ENCODE results near the gene CHAT.

Gene CHAT

DNA sequence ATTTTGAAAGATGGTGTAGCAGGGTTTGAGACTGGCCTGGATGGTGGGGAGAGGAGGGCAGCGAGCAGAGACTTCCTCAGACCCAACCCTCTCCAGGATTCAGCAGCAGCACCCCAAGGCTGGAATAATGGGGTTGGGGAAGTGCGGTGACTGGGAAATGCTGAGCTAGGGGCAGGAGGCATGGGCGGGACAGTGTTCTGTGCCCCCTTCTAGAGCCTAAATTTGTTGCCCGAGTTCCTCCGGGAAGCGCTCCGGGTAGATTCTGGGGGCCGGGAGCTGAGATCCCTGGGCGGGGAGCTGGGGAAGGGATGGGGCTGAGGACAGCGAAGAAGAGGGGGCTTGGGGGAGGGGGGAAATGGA, at the start of gene CHAT:
Gene CHAT, plus strand, starts transcription at position 156 of the 360 bp plus-strand sequence. Its CDS starts 153 bp downstream, at position 309.
- no peak for DNase-seq

DNA sequence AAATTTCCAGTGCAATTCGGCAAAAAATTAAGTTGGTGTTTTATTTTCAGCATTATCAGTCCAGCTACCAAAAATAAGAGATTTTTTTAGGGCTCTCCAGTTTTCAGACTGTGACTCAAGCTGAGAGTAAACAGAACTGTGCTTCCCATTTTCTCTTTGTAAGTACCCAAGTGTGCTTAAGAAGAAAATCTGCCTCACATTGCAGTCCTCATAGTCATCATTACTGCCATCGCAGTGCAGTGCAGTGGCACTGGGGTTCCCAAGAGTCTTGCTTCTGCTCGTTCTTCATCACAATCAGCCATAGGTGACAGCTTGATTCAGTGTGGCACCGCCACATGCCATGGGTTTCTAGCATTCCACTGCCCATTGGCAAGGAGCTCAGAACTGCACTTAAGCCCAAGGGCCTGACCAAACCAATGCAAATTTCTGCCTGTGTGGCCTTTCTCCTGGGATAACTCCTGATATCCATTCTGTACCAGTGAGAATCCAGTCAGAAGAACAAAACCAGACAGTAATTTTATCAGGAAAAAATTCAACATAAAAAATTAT, 49.3 kb upstream of the CHAT start:
- no peak for DNase-seq

DNA sequence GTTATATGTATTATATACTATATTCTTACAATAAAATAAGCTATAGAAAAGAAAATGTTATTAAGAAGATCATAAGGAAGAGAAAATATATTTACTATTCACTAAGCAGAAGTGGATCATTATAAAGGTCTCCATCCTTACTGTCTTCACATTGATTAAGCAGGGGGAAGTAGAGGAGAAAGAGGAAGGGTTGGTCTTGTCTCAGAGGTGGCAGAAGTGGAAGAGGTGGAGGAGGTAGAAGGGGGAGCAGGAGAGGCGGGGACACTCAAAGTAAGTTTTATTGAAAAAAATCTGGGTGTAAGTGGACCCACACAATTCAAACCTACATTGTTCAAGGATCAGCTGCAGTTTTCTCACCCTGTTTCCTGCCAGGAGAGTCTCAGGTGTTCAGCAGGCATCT, 46.0 kb upstream of the CHAT start:
- DNase-seq = no peak

DNA sequence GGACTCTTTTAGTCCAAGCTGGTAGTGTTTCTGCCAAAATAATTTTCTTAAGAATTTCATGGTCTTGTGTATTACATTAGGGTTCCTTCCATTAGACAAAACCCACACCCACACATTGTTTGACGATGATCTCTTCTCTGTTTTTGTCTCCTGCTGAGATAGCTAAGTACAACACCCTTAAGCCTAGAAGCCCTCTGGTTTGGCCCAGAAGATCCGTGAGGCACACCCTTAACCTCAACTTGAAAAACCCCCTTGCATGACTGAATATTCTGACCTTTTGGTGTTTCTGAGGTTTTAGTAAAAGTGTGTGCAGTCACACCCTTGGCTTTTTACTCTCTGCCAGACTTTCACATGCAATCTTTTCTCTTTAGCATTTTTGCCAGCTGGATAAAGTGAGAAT, 45.6 kb upstream of the CHAT start:
- DNase-seq = no peak

DNA sequence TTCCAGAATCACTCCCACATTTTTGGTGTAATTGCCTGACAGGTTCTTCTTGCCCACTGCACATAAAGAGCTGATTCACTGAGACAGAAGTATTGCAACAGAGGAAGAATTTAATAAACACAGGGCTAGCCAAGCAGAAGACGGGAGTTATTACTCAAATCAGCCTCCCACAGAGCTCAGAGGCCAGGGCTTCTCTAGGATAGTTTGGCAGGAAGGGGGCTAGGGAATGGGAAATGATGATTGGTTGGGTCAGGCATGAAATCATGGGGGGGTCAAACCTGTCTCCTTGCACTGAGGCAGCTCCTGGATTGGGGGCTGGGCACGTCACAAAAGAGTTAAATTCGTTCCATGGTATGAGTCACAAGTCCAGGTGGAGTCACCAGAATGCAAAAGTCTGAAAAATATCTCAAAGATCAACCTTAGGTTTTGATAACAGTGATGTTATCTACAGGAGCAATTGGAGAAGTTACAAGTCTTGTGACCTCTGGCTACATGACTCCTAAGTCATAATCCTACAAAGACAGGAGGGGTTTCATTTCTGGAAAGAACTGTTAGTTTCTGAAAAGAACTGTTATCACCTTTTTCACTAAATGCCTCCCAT, 44.7 kb upstream of the CHAT start:
- no peak for DNase-seq

DNA sequence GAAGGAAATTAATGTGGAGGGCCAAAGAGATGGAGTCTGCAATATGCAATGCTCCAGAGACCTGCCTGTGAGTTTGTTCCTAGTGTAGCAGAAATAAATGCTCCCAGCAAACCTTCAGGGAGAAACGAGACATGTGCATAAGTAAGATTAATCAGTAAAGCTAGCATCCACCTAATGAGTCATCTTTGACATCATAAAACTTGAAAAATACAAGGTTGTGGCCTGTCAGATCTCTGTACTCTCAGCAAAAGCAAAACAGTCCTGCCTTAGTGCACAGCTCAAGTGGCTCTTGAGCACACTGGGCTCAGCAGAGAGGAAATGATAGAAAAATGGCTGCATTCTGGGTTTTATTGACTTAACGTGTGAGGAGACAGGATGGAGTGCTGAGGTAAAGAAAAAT, 42.4 kb upstream of the CHAT start:
- DNase-seq = no peak

DNA sequence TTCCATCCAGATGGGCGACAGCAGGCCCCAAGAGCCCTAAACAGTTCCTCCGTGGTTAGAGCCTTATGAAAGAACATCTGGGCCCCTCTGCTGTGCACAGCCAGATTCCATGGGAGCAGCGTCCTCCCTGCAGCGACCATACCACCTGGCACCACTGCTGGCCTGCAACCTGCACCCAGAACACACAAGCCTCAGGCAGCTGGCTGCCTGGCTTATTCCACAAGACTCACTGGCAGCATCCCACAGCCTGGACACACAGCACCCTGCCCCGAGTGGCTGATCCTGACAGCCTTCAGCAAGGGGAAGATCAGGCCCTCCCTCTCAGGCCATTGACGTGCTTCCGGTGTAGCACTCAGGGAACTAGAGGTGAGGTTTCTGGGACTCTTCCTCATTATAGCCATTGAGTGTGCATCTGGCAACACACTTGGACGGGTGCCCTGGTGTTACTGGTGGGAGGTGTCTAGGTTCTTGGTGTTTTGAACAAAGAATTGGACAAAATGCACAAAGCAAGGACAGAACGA, 41.2 kb upstream of the CHAT start:
- no peak for DNase-seq

DNA sequence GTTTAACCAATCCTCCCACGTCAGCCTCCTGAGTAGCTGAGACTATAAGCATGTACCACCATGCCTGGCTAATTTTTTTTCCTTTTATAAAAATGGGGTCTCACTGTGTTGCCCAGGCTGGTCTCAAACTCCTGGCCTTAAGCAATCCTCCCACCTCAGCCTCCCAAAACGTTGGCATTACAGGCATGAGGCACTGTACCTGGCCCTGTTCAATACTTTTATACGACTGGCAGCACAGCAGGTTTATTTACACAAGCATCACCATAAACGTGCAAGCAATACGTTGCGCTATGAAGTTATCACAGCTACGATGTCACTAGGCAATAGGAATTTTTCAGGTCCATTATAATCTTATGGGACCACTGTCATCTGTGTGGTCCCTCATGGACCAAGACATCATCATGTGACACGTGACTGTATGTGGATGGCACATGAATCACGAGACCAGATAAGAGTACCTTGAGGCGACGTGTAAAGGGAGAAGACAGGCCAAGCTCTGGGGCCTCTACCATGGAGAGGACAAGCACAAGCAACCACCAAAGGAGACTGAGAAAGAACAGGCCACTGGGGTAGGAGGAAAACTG, 38.3 kb upstream of the CHAT start:
- no peak for DNase-seq

DNA sequence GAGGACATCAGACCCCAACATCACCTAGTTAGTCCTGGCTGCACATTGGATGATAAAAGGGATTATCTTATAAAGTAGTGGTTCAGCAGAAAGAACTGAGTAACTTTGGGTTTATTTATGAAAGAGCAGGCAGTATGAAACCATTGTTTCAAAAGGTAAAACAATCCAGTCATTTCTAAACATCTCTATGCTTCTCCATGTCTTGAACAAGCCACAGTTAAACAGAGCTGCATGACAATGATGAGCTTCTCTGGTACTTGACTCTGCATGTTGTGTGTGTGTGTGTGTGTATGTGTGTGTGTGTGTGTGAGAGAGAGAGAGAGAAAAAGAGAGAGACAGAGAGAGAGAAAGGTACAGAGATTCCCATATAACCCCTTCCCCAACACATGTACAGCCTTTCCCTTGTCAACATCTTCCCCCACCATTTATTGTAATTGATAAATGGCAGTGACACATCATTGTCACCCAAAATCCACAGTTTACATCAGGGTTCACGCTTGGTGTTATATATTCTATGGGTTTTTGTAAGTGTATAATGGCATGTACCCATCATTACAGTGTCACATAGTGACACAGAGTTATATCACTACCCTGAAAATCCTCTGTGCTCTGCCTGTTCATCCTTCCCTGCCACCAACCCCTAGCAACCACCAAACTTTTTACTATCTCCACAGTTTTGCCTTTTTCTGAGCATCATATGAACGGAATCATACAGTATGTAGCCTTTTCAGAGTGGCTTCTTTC, 36.5 kb upstream of the CHAT start:
- DNase-seq = no peak

DNA sequence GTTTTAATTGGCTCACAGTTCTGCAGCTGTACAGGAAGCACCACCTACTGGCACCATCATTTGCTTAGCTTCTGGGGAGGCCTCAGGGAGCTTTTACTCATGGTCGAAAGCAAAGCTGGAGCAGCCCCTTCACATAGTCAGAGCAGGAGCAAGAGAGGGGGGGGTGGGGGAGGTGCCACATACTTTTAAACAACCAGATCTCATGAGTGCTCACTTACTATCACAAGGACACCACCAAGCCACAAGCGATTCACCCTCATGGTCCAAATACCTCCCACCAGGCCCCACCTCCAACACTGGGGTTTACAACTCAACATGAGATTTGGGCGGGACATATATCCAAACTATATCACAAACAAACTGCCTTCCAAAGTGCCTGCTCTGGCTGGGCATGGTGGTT, 35.4 kb upstream of the CHAT start:
- DNase-seq = no peak

DNA sequence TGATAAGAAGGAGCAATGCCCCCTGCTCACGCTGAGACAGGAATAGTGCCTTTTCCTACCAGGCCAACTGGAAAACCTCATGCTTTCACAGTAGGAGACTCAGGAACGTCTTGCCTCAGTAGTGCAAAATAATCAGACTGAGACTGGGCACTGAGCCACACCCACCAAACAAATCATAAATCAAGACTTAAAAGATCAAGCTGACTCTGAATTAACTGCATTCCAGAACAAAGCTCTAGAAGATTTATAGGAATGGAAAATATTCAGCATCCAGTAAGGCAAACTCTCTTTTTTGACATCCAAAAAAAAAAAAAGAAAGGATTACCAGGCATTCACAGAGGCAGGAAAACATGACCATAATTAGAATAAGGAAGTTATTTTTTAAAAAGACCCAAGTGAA, 34.2 kb upstream of the CHAT start:
- no peak for DNase-seq

DNA sequence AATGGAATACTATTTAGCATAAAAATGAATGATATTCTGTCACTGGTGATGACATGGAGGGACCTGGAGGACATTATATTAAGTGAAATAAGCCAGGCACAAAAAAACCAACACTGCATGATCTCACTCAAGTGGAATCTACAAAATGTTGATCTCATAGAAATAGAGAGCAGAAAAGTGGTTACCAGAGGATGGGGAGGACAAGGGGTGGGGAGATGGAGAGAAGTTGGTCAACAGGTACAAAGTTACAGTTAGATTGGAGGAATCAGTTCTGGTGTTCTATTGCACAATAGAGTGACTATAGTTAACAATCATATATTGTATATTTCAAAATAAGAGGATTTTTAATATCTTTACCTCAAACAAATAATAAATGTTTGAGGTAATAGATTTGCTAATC, 28.4 kb upstream of the CHAT start:
- DNase-seq = no peak

DNA sequence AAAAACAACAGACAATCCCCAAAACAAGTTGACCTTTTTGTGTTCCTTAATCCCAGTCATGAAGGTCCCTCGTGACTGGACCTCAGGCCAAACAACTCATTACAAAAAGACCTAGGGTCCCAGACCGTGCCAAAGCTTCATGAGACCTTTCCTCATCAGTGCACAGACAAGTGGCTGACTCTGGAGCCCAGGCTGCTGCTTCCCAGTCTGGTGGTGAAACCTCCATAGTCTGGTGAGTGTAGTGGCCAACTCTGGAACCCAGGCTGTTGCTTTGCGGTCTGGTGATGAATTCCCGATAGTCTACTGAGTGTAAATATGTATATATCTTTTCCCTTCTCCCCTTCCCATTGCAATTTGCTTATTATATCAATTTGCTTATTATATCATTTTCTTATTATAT, 25.9 kb upstream of the CHAT start:
- DNase-seq = no peak

DNA sequence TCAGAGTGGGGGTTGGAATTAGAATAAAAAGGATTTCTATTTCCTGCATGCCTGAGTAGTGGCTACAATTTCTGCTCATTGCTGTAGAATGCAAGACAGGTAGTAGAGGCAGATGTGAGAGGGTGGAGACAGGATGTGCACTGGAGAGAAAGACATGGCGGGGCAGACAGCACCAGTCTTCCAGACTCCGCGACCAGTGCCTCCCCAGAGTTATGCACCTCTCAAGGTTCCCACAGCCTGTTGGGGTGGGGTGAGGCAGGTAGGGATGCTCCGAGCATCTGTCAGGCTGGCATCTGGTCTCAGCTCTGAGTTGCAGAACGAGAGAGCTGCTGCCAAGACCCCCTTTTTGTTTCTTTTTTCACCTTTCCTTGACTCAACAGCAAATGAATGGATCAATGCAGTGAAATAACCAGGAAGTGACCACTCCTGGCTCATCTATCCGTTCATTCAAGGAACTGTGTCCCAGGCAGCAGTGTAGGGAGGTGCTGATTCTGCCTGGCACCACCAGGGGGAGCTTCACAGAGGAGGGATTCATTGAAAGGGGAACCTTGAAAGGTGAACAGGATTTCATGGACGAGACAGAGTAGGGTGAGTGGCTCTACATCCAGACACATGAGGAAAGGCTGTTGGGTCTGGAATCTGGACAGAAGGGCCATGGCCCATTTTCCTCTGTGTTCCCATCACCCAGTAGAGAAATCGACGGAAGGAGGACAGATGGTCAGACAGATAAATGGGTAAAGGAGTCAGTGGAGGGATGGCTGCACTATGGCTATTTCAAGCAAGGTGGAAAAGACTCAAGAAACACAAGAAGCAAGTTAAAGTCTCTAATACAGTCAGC, 20.9 kb upstream of the CHAT start:
- DNase-seq = peak; percentile 67 to 75

DNA sequence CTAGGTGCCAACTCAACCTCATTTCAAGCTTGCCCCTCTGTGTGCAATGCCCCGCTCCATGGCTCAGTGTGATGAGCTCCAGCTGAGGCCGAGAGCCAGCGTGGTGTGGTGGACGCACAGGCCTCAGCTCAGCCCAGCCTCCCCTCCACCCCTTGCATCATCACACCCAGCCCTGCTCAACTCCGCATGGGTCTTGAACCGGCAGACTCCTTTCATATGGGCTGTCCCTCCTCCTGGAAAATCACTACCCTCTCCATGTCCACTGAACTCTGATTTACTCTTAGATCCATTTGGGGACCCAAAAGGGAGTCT, 20.3 kb upstream of the CHAT start:
- DNase-seq = no peak

DNA sequence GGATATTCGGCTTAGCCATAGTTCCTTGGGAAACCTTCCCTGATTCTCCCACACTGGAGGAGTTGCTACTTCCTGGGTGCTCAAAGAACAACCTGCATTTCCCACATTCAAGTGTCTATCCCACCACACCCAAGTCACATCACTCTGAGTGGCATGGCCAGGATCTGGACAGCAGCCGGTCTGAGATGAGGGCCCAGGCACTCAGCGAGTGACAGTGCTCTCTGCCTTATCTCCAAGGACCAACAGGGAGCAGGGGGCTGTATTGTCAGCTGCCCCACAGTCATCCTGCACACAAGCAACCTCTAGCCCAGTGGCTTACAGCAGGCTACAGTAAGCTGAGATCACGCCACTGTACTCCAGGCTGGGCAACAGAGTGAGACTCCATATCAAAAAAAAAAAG, 19.8 kb upstream of the CHAT start:
- no peak for DNase-seq

DNA sequence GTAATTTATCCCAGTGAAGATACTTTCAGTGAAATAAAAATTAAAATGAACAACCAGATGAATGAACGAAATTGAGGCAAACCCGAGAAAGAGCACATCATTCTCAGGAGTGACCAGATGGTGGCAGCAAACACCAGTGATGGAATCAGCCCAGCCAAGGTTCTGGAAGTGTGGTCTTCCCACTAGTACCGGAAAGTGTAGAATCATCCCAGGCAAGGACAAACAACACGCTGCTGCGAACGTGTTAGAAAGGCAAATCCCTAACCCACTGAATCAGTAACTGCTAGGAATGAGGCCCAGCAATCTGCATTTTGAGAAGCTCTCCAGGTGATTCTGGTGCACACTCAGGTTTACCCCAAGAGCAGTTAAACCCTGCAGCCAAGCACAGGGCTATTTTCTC, 19.2 kb upstream of the CHAT start:
- DNase-seq = peak in 1 of 2 experiments; percentile 53

DNA sequence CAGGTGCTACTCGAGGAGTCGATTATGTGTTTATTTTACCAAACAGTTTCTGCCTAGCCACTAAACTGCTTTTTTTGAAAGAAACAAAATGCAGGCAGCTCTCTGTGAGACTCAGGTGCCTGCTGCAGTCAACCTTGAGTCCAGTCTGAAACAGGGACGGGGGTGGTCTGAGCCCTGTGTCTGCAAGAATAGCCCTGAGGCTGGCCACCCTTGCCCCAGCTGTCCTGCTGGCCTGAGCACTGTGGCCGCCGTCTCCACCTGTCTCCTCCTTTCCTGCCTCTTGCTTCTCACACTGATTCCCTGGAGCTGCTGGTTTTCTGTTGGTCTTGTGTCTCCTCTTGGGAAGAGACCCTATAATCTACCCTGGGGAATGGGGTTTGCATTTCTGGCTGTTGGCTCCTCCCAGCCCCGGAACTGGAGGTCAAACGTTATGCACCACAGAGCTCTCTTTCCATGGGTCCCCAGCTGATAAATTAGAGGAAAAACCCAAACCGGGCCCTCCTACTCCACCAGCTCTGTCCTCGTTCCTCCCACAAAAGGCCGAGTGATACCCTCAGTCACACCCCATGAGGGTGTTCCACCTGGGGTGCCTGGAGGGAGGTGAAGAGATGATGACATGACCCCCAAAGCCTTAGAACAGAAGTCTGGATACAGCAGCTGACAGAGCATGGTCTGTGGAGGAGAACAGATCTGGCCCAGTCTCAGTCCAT, 18.7 kb upstream of the CHAT start:
- no peak for DNase-seq

DNA sequence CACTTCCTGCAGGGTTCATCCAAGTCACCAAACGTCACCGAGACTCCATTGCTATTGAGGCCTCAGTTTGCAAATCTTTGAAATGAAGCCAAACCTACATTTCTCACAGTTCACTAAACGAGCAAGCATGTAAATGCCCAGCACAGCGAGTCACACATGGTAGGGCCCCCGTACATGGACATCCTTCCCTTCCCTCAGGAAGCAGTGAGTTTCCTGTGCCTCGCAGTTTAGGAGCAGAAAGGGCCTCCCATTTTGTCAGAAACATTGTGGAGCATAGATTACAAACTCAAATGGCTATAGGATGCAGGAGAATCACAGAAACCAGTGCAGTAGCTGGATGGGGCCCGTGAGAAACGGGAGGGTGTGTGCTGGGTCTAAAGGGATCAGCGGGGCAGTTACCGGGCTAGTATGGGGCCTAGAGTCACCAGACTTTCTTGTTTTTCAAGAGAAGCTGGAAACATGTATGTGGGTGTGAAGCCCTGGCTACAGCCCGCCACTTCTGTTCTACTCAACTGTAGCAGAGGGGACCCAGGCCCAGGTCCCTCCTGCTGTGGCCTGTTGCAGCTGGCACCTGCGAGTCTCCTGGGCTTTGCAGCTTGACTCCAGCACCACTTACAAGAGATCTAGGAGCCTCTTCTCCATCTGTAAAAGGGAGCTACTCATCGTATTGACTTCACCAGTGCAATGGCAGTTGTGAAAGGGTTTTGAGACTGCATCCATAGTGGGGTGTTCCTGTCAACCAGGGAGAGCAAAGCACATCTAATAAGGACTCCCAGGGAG, 17.9 kb upstream of the CHAT start:
- DNase-seq = no peak

DNA sequence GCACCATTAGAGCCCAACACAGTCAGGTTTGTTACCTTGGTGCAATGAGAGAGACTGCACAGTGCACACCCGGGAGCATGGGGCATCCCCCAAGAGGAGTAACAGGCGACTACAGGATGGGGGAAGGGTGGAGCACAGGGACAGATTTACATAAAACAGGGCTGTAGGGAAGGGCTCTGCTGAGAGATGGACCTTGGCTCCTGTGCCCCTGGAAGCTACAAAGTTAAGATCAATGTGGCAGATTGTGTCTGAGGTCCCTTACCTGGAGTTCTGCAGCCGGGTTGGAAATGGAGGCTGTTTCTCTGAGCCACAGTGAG, 17.4 kb upstream of the CHAT start:
- DNase-seq = no peak

DNA sequence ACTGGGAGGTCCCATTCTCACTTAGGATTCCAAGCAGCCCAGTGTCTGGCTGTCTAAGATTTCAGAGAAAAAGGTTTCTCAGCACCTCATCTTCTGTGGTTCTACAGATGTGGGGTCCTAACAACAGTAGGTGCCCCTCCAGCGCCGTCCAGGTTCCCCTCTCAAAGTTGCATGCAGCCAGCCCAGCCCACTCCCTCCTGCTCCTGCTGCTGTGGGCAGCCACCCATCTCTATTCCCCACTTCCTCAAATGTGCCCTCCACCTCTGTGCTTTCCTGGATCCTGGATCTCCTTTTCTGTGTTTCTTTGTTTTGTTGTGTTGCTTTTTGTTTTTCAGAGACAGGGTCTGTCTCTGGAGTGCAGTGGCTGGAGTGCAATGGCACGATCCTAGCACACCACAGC, 17.0 kb upstream of the CHAT start:
- DNase-seq = no peak

Data from activated T-cell treated with anti-CD3 and anti-CD28 coated beads, Interleukin-2, amount 50 U/mL, for 48 hours (primary cell).